Muscle layer of colon (tissue), 2 donors: ENCODE data around the gene AAMP.
"Not testable (repeated sequence)": the region's sequence is repeated elsewhere in the genome, so short reads cannot be mapped to it uniquely, and the experiment has no call there.

Experiments used
- H3K27ac ChIP-seq: one replicate; pipeline ENCODE4 v1.7.0; 2013; ENCODE audit warnings: low read depth, mild to moderate bottlenecking, low read length, moderate library complexity
- H3K27me3 ChIP-seq, 2 donors: one replicate each; pipeline ENCODE4 v1.7.0; 2013; ENCODE audit warnings: low read length in 2 of 2, mild to moderate bottlenecking in 2 of 2; ENCODE audit not compliant: insufficient read depth in 2 of 2, control insufficient read depth in 1 of 2
- H3K36me3 ChIP-seq: one replicate; pipeline ENCODE4 v1.7.0; 2013; ENCODE audit warnings: mild to moderate bottlenecking, low read length; ENCODE audit not compliant: insufficient read depth
- H3K4me1 ChIP-seq: one replicate; pipeline ENCODE4 v1.7.0; 2013; ENCODE audit warnings: mild to moderate bottlenecking, low read length; ENCODE audit not compliant: insufficient read depth
- H3K4me3 ChIP-seq, 2 donors: one replicate each; pipeline ENCODE4 v1.7.0; 2013; ENCODE audit warnings: low read length in 2 of 2, low read depth in 1 of 2, mild to moderate bottlenecking in 1 of 2, moderate library complexity in 1 of 2
- H3K9ac ChIP-seq: one replicate; pipeline ENCODE4 v1.7.0; 2013; ENCODE audit warnings: low read length
- H3K9me3 ChIP-seq: one replicate; pipeline ENCODE4 v1.7.0; 2013; ENCODE audit warnings: mild to moderate bottlenecking, low read length
- donor health status: abdominal sarcoma.
- donor health status: Adenocarcinoma of cecum.

The AAMP gene

GRCh38 chr2:218280260-218280870, 10.4 kb upstream of the AAMP start:
- no peaks in the 10 kb centered on the region for H3K9me3 ChIP-seq
- H3K9ac ChIP-seq, result no peak overlapping the region
- H3K27me3 ChIP-seq, result no peaks in the 10 kb centered on the region
- H3K4me3 ChIP-seq, result no peak overlapping the region
- H3K4me1 ChIP-seq, result peaks cover 46% of the 10 kb centered on the region
- H3K36me3 ChIP-seq, result peaks cover 64% of the 10 kb centered on the region
- H3K27ac ChIP-seq, result no peak overlapping the region

- H3K9ac ChIP-seq, result no peak overlapping the region
- H3K36me3 ChIP-seq, result peaks cover 80% of the 10 kb centered on the region
- H3K4me1 ChIP-seq, result peaks cover 29% of the 10 kb centered on the region
Measured at GRCh38 chr2:218278531-218279360, 8.8 kb upstream of the AAMP start.

GRCh38 chr2:218277921-218278320, 8.0 kb upstream of the AAMP start:
- Histone ChIP-seq H3K36me3 (peaks cover 83% of the 10 kb centered on the region), H3K4me3 (no peak overlapping the region), H3K27me3 (no peaks in the 10 kb centered on the region), H3K9me3 (no peaks in the 10 kb centered on the region), H3K4me1 (peaks cover 24% of the 10 kb centered on the region), H3K9ac (no peak overlapping the region), H3K27ac (no peak overlapping the region)

More at GRCh38 chr2:218278531-218279360, 8.8 kb upstream of the AAMP start:
- no peaks in the 10 kb centered on the region for H3K9me3 ChIP-seq
- H3K4me3 ChIP-seq, result no peak overlapping the region
- no peaks in the 10 kb centered on the region for H3K27me3 ChIP-seq
- no peak overlapping the region for H3K27ac ChIP-seq

GRCh38 chr2:218276986-218277755, 7.2 kb upstream of the AAMP start:
- Histone ChIP-seq H3K4me1 (peaks cover 24% of the 10 kb centered on the region), H3K36me3 (peaks cover 83% of the 10 kb centered on the region), H3K27ac (peak overlapping the region; percentile 22), H3K9me3 (no peaks in the 10 kb centered on the region), H3K4me3 (no peak overlapping the region), H3K9ac (no peak overlapping the region), H3K27me3 (no peaks in the 10 kb centered on the region)

GRCh38 chr2:218275371-218276072, 5.6 kb upstream of the AAMP start:
- Histone ChIP-seq H3K4me1 (peaks cover 25% of the 10 kb centered on the region), H3K27ac (peak overlapping the region; percentile 45), H3K36me3 (peaks cover 71% of the 10 kb centered on the region), H3K27me3 (no peaks in the 10 kb centered on the region), H3K9me3 (no peaks in the 10 kb centered on the region), H3K9ac (no peak overlapping the region), H3K4me3 (no peak overlapping the region)

- peaks cover 62% of the 10 kb centered on the region for H3K36me3 ChIP-seq
- H3K27ac ChIP-seq, result no peak overlapping the region
- no peak overlapping the region for H3K4me3 ChIP-seq
Measured at GRCh38 chr2:218274586-218274985, 4.6 kb upstream of the AAMP start.

GRCh38 chr2:218273908-218274249, 3.9 kb upstream of the AAMP start:
- peaks cover 55% of the 10 kb centered on the region for H3K36me3 ChIP-seq
- H3K27ac ChIP-seq, result no peak overlapping the region
- H3K4me1 ChIP-seq, result peaks cover 30% of the 10 kb centered on the region
- no peaks in the 10 kb centered on the region for H3K9me3 ChIP-seq
- no peaks in the 10 kb centered on the region for H3K27me3 ChIP-seq
- no peak overlapping the region for H3K4me3 ChIP-seq
- H3K9ac ChIP-seq, result no peak overlapping the region

More at GRCh38 chr2:218274586-218274985, 4.6 kb upstream of the AAMP start:
- peaks cover 24% of the 10 kb centered on the region for H3K4me1 ChIP-seq
- H3K9ac ChIP-seq, result no peak overlapping the region
- H3K27me3 ChIP-seq, result no peaks in the 10 kb centered on the region
- H3K9me3 ChIP-seq, result no peaks in the 10 kb centered on the region

GRCh38 chr2:218273214-218273907, 3.4 kb upstream of the AAMP start:
- Histone ChIP-seq H3K36me3 (peaks cover 50% of the 10 kb centered on the region), H3K4me1 (peaks cover 33% of the 10 kb centered on the region), H3K27ac (peak overlapping the region; percentile 83)
- not testable (repeated sequence) for H3K27me3 ChIP-seq, H3K9me3 ChIP-seq, H3K4me3 ChIP-seq, H3K9ac ChIP-seq

GRCh38 chr2:218272531-218273212, 2.7 kb upstream of the AAMP start:
- H3K27ac ChIP-seq, result peak overlapping the region; percentile 90
- peak overlapping the region; percentile 2 for H3K9ac ChIP-seq
- H3K9me3 ChIP-seq, result no peaks in the 10 kb centered on the region
- peaks cover 44% of the 10 kb centered on the region for H3K36me3 ChIP-seq
- H3K4me1 ChIP-seq, result peaks cover 33% of the 10 kb centered on the region
- H3K4me3 ChIP-seq, result no peak overlapping the region
- no peaks in the 10 kb centered on the region for H3K27me3 ChIP-seq

GRCh38 chr2:218271865-218272530, 2.1 kb upstream of the AAMP start:
- H3K27me3 ChIP-seq, result no peaks in the 10 kb centered on the region
- H3K9me3 ChIP-seq, result no peaks in the 10 kb centered on the region
- H3K4me1 ChIP-seq, result peaks cover 33% of the 10 kb centered on the region
- H3K27ac ChIP-seq, result peak overlapping the region; percentile 90
- peaks cover 44% of the 10 kb centered on the region for H3K36me3 ChIP-seq
- peak overlapping the region in 1 of 2 donors; percentile 90 for H3K4me3 ChIP-seq
- H3K9ac ChIP-seq, result peak overlapping the region; percentile 40
